Peyer's patch (tissue), 4 donors: ENCODE data around the gene GFOD1.

Experiments used
- CTCF ChIP-seq, 6 experiments: fragments of 450-650 bp in 4 of 6; fragments of 200-600 bp in 2 of 6; sonication (generic) in 1 of 6; IDR thresholded peaks; one replicate each; pipeline ENCODE4 v1.5.1; 2017 to 2019; ENCODE audit warnings: antibody characterized with exemption in 6 of 6, mild to moderate bottlenecking in 3 of 6, moderate library complexity in 1 of 6
- POLR2A ChIP-seq, 2 donors: fragments of 450-650 bp; IDR thresholded peaks; one replicate each; pipeline ENCODE4 v1.5.1; 2017; ENCODE audit warnings: antibody characterized with exemption in 2 of 2, mild to moderate bottlenecking in 2 of 2, moderate library complexity in 2 of 2

- no peak for TF ChIP-seq CTCF (IDR thresholded peaks at IDR 0.05)
- no peak for TF ChIP-seq POLR2A (IDR thresholded peaks at IDR 0.05)
Observed at GRCh38 chr6:13466304-13467215, 20.8 kb downstream of the GFOD1 start.
